ENCODE results near the gene UNC13A.

The UNC13A gene

DNA sequence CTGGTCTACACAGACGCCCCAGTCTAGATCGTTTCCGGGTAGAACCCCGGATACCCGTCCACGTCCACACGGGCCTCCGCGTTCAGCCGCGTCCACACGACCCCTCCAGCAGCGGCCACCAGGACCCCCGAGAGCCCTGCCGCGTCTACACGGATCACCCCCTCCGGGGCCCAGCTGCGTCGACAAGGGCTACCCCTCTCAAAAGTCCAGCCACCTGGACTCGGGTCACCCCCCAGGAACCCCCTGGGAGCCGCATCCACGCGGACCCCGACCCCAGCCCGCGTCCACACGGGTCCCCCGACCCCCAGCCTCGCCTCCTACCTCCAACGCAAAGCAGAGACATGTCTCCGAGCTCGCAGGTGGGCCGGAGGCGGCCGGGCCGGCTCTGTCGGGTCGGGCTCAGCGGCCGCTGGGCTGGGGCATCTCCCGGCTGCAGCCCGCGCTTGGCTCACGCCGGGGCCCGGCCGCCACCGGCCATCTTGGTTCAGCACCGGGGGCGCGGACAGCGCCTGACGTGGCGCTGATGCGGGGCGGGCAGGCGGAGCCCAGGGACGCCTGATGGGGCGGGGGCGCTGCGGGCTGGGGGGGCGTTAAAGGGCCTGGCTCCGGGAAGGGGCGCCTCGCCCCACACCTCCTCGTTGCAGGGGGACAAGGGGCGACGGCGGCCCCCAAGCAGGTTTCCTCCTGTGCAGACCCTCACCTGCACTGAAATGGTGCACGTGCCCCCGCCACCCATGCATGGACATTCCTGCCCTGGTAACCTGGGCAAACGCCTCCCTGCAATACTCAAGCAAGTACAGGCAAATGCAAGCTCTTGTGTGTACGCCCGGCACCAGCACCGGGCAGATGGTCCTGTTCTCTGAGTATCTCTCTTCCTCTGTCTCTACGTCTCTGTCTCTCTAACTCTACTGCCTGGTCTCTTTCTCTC lies at the start of gene UNC13A:
Gene UNC13A (minus strand): TSS at position 498 of the 928 bp plus-strand sequence. CDS start 155 bp downstream, at position 343.
- TF ChIP-seq Cebpa-rat (IDR thresholded peaks at IDR 0.05), result no peak
- Histone ChIP-seq H3K36me3 (no peaks in the 10 kb centered on the region), H3K27me3 (peaks cover 50 to 81% (median 79%) of the 10 kb centered on the region in 11 experiments), H3K4me1 (peaks cover 0 to 20% (median 12%) of the 10 kb centered on the region in 10 experiments; a peak in 14 of 20 replicates), H3K4me3 (no peak within 1 kb of the TSS), H3K4me2 (peak within 1 kb of the TSS in 3 of 11 experiments; percentile 46 to 97 (median 85); a peak in 4 of 22 replicates), H3K27ac (no peak within 1 kb of the TSS), H4K20me1 (peaks cover 0 to 20% (median 0%) of the 10 kb centered on the region in 11 experiments; a peak in 6 of 22 replicates), H3K9me3 (replicated peaks in 1 of 11) (no peaks in the 10 kb centered on the region), H3K9ac (no peak within 1 kb of the TSS)

DNA sequence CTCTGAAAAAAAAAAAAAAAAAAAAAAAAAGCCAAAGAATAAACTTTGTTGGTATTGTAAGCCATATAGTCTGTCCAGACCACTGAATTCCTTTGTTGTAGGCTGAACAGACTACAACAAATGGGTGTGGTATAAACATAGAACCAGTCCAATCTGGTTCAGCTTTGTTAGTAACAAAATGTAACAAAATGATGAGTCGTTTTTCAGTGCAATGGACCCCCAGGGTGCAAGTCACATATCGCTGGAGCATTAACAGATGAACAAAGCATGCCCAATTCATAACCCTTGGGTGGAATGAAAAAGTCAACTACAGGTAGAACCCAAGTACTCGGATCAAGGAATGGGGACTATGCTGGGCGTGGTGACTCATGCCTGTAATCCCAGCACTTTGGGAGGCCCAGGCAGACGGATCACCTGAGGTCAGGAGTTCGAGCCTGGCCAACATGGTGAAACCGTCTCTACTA lies 49.6 kb upstream of the UNC13A start:
- peaks cover 0 to 21% (median 18%) of the 10 kb centered on the region in 11 experiments; a peak in 18 of 22 replicates for H3K9me3 ChIP-seq (replicated peaks in 1 of 11)
- H3K27me3 ChIP-seq, result no peaks in the 10 kb centered on the region
- peaks cover 37 to 100% (median 63%) of the 10 kb centered on the region in 10 experiments for H3K4me1 ChIP-seq
- H3K36me3 ChIP-seq, result peaks cover 43 to 74% (median 63%) of the 10 kb centered on the region in 11 experiments
- H3K27ac ChIP-seq, result peak overlapping the region in 10 of 11 experiments; percentile 68 to 95 (median 84); a peak in 20 of 22 replicates
- TF ChIP-seq Cebpa-rat (IDR thresholded peaks at IDR 0.05), result no peak
- H4K20me1 ChIP-seq, result peaks cover 25 to 63% (median 41%) of the 10 kb centered on the region in 11 experiments
- peak overlapping the region; percentile 69 to 91 (median 82) for H3K4me2 ChIP-seq
- H3K4me3 ChIP-seq, result no peak overlapping the region
- peak overlapping the region in 3 of 11 experiments; percentile 32 to 73 (median 63); a peak in 4 of 22 replicates for H3K9ac ChIP-seq

GRCh38 chr19:17735410-17735809 lies 47.3 kb upstream of the UNC13A start:
- Histone ChIP-seq H3K36me3 (peaks cover 64 to 81% (median 79%) of the 10 kb centered on the region in 11 experiments), H3K27ac (peak overlapping the region in 1 of 11 experiments; percentile 13; a peak in 2 of 22 replicates), H3K9ac (peak overlapping the region in 1 of 11 experiments; percentile 34; a peak in 1 of 22 replicates), H3K9me3 (replicated peaks in 1 of 11) (peaks cover 0 to 7% (median 0%) of the 10 kb centered on the region in 11 experiments; a peak in 4 of 22 replicates), H3K27me3 (no peaks in the 10 kb centered on the region), H3K4me3 (no peak overlapping the region), H4K20me1 (peaks cover 48 to 86% (median 65%) of the 10 kb centered on the region in 11 experiments), H3K4me1 (peaks cover 37 to 100% (median 72%) of the 10 kb centered on the region in 10 experiments), H3K4me2 (peak overlapping the region in 3 of 11 experiments; percentile 10 to 76 (median 66); a peak in 4 of 22 replicates)
- no peak for TF ChIP-seq Cebpa-rat (IDR thresholded peaks at IDR 0.05)

- peak overlapping the region in 2 of 11 experiments; percentile 13 to 36; a peak in 2 of 22 replicates for H3K27ac ChIP-seq
- H3K4me2 ChIP-seq, result peak overlapping the region in 3 of 11 experiments; percentile 39 to 76 (median 66); a peak in 6 of 22 replicates
- H3K27me3 ChIP-seq, result no peaks in the 10 kb centered on the region
- H3K9ac ChIP-seq, result peak overlapping the region in 4 of 11 experiments; percentile 5 to 58 (median 8); a peak in 5 of 22 replicates
- no peak for TF ChIP-seq Cebpa-rat (IDR thresholded peaks at IDR 0.05)
- H4K20me1 ChIP-seq, result peaks cover 61 to 99% (median 77%) of the 10 kb centered on the region in 11 experiments
- peaks cover 24 to 100% (median 73%) of the 10 kb centered on the region in 10 experiments for H3K4me1 ChIP-seq
- H3K36me3 ChIP-seq, result peaks cover 77 to 94% (median 92%) of the 10 kb centered on the region in 11 experiments
- peaks cover 0 to 7% (median 0%) of the 10 kb centered on the region in 11 experiments; a peak in 4 of 22 replicates for H3K9me3 ChIP-seq (replicated peaks in 1 of 11)
- H3K4me3 ChIP-seq, result no peak overlapping the region
These were observed 46.0 kb upstream of the UNC13A start for GRCh38 chr19:17734146-17734545.

DNA sequence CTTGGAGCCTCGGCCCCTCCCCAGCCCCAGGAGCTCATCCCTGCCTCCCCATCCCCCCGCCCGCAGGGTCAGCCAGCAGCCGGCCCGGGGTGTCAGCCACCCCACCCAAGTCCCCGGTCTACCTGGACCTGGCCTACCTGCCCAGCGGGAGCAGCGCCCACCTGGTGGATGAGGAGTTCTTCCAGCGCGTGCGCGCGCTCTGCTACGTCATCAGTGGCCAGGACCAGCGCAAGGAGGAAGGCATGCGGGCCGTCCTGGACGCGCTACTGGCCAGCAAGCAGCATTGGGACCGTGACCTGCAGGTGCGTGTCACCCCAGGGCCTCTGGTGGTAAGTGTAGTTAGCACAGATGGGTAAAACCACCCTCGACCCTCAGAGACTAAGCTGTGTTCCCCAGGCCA lies 45.0 kb upstream of the UNC13A start:
- H3K27ac ChIP-seq, result peak overlapping the region in 2 of 11 experiments; percentile 5 to 36; a peak in 3 of 22 replicates
- peaks cover 87 to 100% (median 100%) of the 10 kb centered on the region in 11 experiments for H3K36me3 ChIP-seq
- H3K9ac ChIP-seq, result peak overlapping the region in 2 of 11 experiments; percentile 56 to 58; a peak in 4 of 22 replicates
- H3K4me1 ChIP-seq, result peaks cover 14 to 100% (median 72%) of the 10 kb centered on the region in 10 experiments
- no peak for TF ChIP-seq Cebpa-rat (IDR thresholded peaks at IDR 0.05)
- H3K4me2 ChIP-seq, result peak overlapping the region in 2 of 11 experiments; percentile 66 to 76; a peak in 4 of 22 replicates
- H3K4me3 ChIP-seq, result no peak overlapping the region
- H3K9me3 ChIP-seq (replicated peaks in 1 of 11), result peaks cover 0 to 7% (median 0%) of the 10 kb centered on the region in 11 experiments; a peak in 4 of 22 replicates
- peaks cover 71 to 99% (median 85%) of the 10 kb centered on the region in 11 experiments for H4K20me1 ChIP-seq
- H3K27me3 ChIP-seq, result no peaks in the 10 kb centered on the region

- Histone ChIP-seq H3K36me3 (peaks cover 98 to 100% (median 100%) of the 10 kb centered on the region in 11 experiments), H3K9ac (peak overlapping the region in 8 of 11 experiments; percentile 9 to 58 (median 33); a peak in 9 of 22 replicates), H3K4me1 (peaks cover 18 to 96% (median 80%) of the 10 kb centered on the region in 10 experiments), H3K27ac (peak overlapping the region in 2 of 11 experiments; percentile 1 to 43; a peak in 5 of 22 replicates), H3K4me2 (peak overlapping the region in 8 of 11 experiments; percentile 14 to 76 (median 47); a peak in 14 of 22 replicates), H3K4me3 (peak overlapping the region in 2 of 10 experiments; percentile 6 to 12; a peak in 1 of 20 replicates), H3K9me3 (replicated peaks in 1 of 11) (peaks cover 0 to 7% (median 0%) of the 10 kb centered on the region in 11 experiments; a peak in 5 of 22 replicates), H3K27me3 (no peaks in the 10 kb centered on the region), H4K20me1 (peaks cover 82 to 100% (median 94%) of the 10 kb centered on the region in 11 experiments)
- TF ChIP-seq Cebpa-rat (IDR thresholded peaks at IDR 0.05), result no peak
These were observed 39.7 kb upstream of the UNC13A start for GRCh38 chr19:17727843-17728242.

DNA sequence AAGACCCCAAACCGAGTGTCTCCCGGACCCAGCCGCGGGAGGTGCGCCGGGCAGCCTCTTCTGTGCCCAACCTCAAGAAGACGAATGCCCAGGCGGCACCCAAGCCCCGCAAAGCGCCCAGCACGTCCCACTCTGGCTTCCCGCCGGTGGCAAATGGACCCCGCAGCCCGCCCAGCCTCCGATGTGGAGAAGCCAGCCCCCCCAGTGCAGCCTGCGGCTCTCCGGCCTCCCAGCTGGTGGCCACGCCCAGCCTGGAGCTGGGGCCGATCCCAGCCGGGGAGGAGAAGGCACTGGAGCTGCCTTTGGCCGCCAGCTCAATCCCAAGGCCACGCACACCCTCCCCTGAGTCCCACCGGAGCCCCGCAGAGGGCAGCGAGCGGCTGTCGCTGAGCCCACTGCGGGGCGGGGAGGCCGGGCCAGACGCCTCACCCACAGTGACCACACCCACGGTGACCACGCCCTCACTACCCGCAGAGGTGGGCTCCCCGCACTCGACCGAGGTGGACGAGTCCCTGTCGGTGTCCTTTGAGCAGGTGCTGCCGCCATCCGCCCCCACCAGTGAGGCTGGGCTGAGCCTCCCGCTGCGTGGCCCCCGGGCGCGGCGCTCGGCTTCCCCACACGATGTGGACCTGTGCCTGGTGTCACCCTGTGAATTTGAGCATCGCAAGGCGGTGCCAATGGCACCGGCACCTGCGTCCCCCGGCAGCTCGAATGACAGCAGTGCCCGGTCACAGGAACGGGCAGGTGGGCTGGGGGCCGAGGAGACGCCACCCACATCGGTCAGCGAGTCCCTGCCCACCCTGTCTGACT lies 39.0 kb upstream of the UNC13A start:
- TF ChIP-seq Cebpa-rat (IDR thresholded peaks at IDR 0.05), result no peak
- peak overlapping the region in 7 of 11 experiments; percentile 14 to 76 (median 57); a peak in 12 of 22 replicates for H3K4me2 ChIP-seq
- no peaks in the 10 kb centered on the region for H3K27me3 ChIP-seq
- peaks cover 95 to 100% (median 98%) of the 10 kb centered on the region in 11 experiments for H3K36me3 ChIP-seq
- H4K20me1 ChIP-seq, result peaks cover 78 to 99% (median 90%) of the 10 kb centered on the region in 11 experiments
- no peak overlapping the region; a peak in 1 of 20 replicates for H3K4me3 ChIP-seq
- H3K4me1 ChIP-seq, result peaks cover 25 to 96% (median 83%) of the 10 kb centered on the region in 10 experiments
- peaks cover 0 to 7% (median 0%) of the 10 kb centered on the region in 11 experiments; a peak in 5 of 22 replicates for H3K9me3 ChIP-seq (replicated peaks in 1 of 11)
- peak overlapping the region in 8 of 11 experiments; percentile 15 to 58 (median 36); a peak in 9 of 22 replicates for H3K9ac ChIP-seq
- peak overlapping the region in 4 of 11 experiments; percentile 0 to 35 (median 10); a peak in 6 of 22 replicates for H3K27ac ChIP-seq

Data from BLaER1 treated with 17β-estradiol and CSF1 and Interleukin-3, amounts not matched to agents 10 nM and 100 nM (cell line).